ENCODE measurements around the gene RAB8A.

RAB8A gene

DNA sequence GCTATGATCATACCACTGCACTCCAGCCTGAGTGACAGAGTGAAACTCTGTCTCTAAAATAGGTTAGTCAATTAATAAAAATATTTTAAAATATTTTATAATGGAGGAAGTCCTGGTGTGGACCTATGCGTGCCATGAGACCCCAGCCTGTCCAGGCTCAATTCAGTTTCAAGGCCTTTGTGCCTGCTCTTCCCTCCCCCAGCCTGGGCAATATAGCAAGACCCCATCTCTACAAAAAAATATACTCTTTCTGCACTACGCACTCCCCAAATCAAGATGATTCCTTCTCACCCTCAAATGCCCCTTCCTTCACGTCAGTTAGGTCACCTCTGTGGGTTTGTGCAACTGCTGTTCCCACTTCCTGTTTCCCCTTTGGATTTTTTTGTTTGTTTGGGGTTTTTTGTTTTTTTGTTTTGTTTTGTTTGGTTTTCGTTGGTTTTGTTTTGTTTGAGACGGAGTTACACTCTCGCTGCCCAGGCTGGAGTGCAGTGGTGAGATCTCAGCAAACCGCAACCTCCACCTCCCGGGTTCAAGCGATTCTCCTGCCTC is 30.4 kb downstream of the RAB8A start:
- DNase-seq (ENCODE audit: low read depth in 2 of 2), result no peak

DNA sequence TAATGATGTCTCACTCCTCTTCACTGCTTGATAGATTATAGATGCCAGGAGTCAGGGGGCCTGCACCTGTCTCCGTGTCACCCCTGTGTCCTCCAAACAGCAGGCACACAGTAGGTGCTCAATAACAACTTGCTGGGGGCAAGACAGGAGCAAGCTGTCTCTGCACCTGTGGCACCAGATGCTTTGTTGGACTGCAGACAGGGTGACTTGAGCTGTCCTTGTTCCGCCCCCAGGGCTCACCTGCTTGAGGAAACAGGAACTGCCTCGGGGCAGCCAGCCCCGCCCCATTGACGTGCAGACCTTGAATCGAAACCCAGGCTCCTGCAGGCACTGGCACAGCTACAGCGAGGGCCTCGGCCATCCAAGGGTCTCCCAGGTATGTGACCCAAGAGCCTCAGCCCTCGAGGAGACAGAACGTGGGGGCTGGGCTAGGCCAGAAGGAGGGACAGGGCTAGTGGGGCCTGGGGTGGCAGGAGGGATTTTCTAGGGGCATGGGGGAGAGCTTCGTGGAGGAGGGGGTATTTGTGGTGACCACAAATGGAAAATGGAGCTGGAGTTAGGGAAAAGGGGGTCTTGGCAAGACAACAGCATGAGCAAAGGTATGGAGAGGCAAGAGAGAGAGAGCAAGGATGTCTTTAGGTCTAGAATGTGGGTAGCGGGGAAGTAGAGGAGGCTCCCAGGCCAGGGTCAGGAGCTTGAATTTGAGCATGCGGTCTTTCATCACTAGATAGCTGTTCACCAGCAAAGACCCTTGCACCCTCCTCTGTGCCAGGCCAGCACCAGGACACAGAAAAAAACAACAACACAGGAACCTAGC is 31.9 kb downstream of the RAB8A start, which contains the start of gene HSH2D:
HSH2D (plus strand) TSS at position 287 of the 817 bp plus-strand sequence. CDS start 5,066 bp downstream, outside the sequence.
- DNase-seq (ENCODE audit: low read depth in 2 of 2), result peak; percentile 41 to 64

- no peak for DNase-seq (ENCODE audit: low read depth in 2 of 2)
Measured at GRCh38 chr19:16144216-16144581, 32.5 kb downstream of the RAB8A start.

GRCh38 chr19:16146112-16146511 is 34.4 kb downstream of the RAB8A start:
- DNase-seq (ENCODE audit: low read depth in 2 of 2), result no peak

DNA sequence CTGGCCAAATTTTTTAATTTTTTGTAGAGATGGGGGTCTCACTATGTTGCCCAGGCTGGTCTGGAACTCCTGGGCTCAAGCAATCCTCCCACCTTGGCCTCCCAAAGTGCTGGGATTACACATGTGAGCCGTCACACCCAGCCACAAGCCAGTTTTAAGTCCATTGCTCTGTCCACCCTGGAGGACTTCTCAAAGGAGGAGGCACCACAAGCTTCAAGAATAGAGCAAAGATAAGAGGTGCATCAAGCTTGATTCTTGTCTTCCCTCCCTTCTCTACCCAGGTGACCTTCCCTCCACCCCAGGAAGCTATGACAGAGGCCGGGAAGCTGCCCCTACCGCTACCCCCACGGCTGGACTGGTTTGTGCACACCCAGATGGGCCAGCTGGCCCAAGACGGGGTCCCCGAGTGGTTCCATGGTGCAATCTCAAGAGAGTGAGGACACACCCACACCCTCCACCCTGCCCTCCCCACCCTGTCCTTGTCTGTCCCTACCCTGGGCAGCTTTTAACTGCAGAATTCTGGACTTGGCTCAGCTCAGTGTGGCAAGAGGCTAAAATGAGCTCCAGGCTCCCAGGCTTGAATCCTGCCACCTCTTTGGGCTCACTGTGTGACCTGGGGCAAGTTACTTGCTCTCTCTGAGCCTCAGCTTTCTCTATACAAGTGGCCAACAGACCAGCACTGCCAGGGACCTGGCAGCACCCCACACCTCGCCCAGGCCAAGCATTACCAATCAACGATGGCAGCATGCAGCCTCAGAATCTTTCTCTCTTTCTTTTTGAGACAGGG is 36.9 kb downstream of the RAB8A start:
- DNase-seq (ENCODE audit: low read depth in 2 of 2), result no peak

- DNase-seq (ENCODE audit: low read depth in 2 of 2), result no peak
Measured at GRCh38 chr19:16153582-16154336, 42.1 kb downstream of the RAB8A start.

DNA sequence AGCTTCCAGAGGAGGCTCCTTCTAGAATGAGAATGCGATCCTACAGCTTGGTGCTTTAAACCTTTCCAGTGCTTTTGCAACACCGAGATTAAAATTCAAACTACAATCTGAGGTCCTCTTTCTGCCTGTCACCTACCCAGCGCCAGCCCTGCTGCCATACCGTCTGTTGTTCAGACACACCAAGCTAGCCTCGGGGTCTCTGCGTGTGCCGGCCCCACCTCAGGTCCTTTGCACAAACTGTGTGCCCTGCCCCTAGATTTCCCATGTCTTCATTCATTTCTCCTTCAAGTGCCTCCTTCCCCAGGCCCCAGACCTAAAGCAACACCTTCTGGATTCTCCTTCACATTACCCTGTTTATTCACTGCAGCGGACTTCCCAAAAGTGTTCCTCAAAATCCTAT is 42.9 kb downstream of the RAB8A start:
- no peak for DNase-seq (ENCODE audit: low read depth in 2 of 2)

GRCh38 chr19:16155128-16155527 is 43.4 kb downstream of the RAB8A start:
- no peak for DNase-seq (ENCODE audit: low read depth in 2 of 2)

DNA sequence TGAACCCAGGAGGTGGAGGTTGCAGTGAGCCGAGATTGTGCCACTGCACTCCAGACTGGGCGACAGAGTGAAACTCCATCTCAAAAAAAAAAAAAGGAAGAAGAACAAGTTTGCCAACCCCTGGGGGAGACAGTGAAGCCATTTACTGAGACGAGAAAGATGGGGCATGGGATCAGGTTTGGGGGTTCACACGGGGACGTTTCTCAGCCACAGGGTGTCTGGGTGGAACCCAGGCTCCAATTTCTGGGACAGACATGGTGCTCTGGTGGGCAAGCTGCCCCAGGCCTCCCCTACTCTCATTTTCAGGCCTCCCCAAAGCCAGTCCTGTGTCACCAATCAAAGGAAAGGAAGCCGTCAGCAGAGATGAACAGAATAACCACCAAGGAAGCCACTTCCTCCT is 45.2 kb downstream of the RAB8A start:
- DNase-seq (ENCODE audit: low read depth in 2 of 2), result no peak

DNA sequence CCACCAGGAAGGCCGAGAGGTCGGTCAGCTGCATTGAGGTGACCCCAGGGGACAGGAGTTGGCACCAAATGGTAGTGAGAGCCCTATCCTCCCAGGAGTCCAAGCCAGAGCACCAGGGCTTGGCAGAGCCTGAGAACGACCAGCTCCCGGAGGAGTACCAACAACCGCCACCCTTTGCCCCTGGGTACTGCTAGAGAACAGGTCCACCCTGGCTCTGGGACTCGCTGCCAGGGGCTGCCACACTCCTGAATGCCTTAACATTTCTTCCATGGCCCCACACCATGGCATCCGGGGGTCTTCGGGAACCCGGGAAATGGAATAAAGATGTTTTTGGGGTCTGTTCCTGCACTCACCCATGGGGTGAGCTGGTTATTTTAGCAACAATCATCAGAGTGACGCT is 45.9 kb downstream of the RAB8A start:
- DNase-seq (ENCODE audit: low read depth in 2 of 2), result no peak

- DNase-seq (ENCODE audit: low read depth in 2 of 2), result no peak
Measured at GRCh38 chr19:16159655-16160054, 48.0 kb downstream of the RAB8A start.

DNA sequence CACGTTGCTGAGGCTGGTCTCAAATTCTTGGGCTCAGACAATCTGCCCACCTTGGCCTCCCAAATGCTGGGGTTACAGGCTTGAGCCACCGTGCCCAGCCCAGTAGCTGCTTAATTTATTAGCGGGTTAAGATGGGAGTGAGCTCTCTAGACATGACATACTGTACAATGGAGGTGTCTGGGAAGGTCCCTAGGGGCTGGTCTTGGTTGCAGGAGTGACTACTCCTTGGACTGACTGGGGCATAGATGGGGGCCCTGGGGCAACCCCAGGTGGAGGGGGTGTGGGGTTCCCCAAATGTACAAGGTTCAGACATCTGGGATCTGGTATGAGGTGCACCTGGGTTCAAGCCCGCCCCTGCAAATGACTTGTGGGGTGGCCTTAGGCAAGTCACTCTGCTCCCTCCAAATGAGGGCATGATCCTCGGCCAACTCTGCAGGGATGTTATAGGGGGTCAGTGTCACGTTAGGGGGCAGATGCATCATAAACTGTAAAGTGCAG is 48.8 kb downstream of the RAB8A start:
- peak in 1 of 2 experiments; percentile 34 for DNase-seq (ENCODE audit: low read depth in 2 of 2)

DNA sequence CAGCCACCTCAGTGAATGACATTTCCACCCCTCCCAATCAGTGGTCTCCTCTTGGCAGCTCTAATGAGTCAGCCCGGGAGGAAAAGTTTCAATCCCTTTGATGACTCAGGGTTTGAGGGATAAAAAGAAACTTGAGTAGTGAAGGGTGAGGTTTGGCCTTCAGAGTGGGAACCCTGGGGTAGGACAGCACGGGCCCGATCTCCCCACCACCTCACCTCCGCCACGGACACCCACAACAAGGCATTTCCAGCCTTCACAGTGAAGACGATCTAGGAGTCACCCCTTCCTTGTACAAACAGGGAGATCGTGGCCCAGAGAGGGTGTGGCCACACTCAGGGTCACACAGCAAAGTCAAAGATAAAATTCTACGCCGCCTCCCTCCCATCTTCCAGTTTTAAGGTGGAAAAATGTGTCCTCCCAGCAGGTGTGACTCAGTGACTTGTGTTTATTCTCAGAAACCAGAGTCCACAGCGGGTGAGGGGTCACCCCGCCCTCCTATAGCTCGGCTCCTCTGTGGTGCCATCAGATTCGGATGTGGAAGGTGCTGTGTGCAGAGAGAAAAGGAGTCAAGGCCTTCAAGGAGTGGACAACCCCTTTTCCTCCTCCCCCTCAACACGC is 49.4 kb downstream of the RAB8A start:
- DNase-seq (ENCODE audit: low read depth in 2 of 2), result peak in 1 of 2 experiments; percentile 52

DNA sequence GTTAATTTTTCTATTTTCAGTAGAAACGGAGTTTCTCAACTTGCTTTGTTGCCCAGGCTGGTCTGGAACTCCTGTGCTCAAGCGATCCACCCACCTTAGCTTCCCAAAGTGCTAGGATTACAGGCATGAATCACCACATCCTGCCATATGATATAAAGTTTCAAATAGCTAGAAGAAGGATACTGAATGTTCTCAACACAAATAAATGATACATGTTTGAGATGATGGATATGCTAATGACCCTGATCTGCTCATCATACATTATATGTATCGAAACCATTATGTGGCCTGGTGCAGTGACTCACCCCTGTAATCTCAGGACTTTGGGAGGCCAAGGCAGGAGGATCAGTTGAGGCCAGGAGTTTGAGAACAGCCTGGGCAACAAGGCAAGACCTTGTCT is 50.2 kb downstream of the RAB8A start:
- no peak for DNase-seq (ENCODE audit: low read depth in 2 of 2)

GRCh38 chr19:16164222-16164890 is 52.7 kb downstream of the RAB8A start:
- no peak for DNase-seq (ENCODE audit: low read depth in 2 of 2)

DNA sequence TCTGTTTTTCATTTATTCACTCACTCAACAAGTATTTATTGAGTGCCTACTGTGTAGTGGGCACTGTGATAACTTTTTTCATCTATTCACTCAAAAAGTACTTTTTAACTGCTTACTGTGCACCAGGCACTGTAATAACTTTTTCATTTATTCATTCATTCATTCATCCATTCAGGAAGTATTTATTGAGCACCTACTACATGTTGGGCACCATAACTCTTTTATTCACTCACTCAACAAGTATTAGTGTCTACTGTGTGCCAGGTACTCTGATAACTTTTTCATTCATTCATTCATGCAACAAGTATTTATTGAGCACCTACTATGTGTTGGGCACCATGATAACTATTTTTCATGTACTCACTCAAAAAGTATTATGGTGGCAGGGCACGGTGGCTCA is 54.7 kb downstream of the RAB8A start:
- DNase-seq (ENCODE audit: low read depth in 2 of 2), result no peak

- no peak for DNase-seq (ENCODE audit: low read depth in 2 of 2)
Measured at GRCh38 chr19:16167055-16167454, 55.4 kb downstream of the RAB8A start.

DNA sequence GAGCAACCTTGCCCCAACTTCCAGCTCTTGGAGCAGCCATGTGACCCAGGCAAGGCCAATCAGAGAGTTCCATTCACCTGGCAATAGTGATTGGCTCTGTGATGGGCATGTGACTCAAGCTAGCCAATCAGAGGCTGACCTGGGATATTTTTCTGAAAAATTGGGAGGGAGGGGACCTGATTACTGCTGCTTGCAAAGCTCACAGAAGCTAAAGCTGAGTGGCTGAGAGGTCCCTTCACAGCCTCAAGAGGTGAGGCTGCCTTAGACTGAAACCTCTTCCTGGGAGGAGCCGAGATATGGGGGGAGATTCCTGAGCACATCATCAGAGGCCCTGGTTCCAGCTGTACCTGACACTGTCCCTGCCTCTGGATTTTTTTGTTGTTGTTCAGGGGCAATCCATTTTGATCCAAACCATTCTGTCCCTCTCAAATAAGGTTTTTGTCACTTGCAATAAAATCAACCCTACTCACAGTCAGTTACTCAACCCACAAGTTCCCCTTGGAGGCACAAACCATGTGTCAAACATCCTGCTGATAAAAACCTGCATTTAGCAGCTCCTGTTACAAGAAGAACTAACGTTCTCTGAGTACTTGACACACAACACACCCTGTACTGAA is 56.9 kb downstream of the RAB8A start:
- DNase-seq (ENCODE audit: low read depth in 2 of 2), result no peak

- DNase-seq (ENCODE audit: low read depth in 2 of 2), result no peak
Measured at GRCh38 chr19:16170134-16170533, 58.4 kb downstream of the RAB8A start.

- no peak for DNase-seq (ENCODE audit: low read depth in 2 of 2)
Measured at GRCh38 chr19:16175954-16176353, 64.3 kb downstream of the RAB8A start.

Data from stimulated activated CD4-positive, alpha-beta T cell treated with anti-CD3 and anti-CD28 coated beads, Interleukin-12 subunit alpha, Interleukin-12 subunit beta, amount 100 ng/mL, for 24 hours (primary cell).